Neuronal stem cell (in vitro differentiated cells): ENCODE results near the gene SMG1.
"Not testable (repeated sequence)": the region's sequence is repeated elsewhere in the genome, so short reads cannot be mapped to it uniquely, and the experiment has no call there.

Source experiments
- DNase-seq: peaks from one replicate; pipeline ENCODE4 v3.0.0-alpha.2; 2013; ENCODE audit warnings: low spot score
- H2AFZ ChIP-seq: one replicate; pipeline ENCODE4 v1.6.1; 2013; ENCODE audit warnings: mild to moderate bottlenecking, low read length, inconsistent platforms
- H2AK5ac ChIP-seq: 2 replicates; pipeline ENCODE4 v1.6.1; 2013; ENCODE audit warnings: low read depth, mild to moderate bottlenecking, inconsistent platforms, low read length, moderate library complexity, mixed read lengths
- H2BK120ac ChIP-seq: 2 replicates; pipeline ENCODE4 v1.6.1; 2013; ENCODE audit warnings: low read depth, mild to moderate bottlenecking, inconsistent platforms, low read length, moderate library complexity, mixed read lengths
- H2BK12ac ChIP-seq: one replicate; pipeline ENCODE4 v1.6.1; 2013; ENCODE audit warnings: low read length, inconsistent platforms
- H2BK15ac ChIP-seq: 2 replicates; pipeline ENCODE4 v1.6.1; 2013; ENCODE audit warnings: mild to moderate bottlenecking, low read length, inconsistent platforms, mixed read lengths
- H2BK5ac ChIP-seq: one replicate; pipeline ENCODE4 v1.6.1; 2013; ENCODE audit warnings: inconsistent platforms, mild to moderate bottlenecking, low read length, moderate library complexity
- H3K14ac ChIP-seq: one replicate; pipeline ENCODE4 v1.6.1; 2013; ENCODE audit warnings: low read length, inconsistent platforms
- H3K18ac ChIP-seq: 2 replicates; pipeline ENCODE4 v1.6.1; 2013; ENCODE audit warnings: low read length, inconsistent platforms
- H3K23ac ChIP-seq: 2 replicates; pipeline ENCODE4 v1.6.1; 2013; ENCODE audit warnings: low read depth, mild to moderate bottlenecking, mixed read lengths, low read length, inconsistent platforms; ENCODE audit not compliant: poor library complexity
- H3K27ac ChIP-seq: replicated peaks from 3 replicates; pipeline ENCODE4 v1.5.1; 2013; ENCODE audit warnings: low read length, inconsistent platforms
- H3K27me3 ChIP-seq, 3 experiments: 2 replicates each; pipeline ENCODE4 v1.6.1; 2013; ENCODE audit warnings: low read length in 3 of 3, mild to moderate bottlenecking in 2 of 3, inconsistent platforms in 1 of 3, low read depth in 1 of 3, mixed read lengths in 1 of 3, moderate library complexity in 1 of 3; ENCODE audit not compliant: control insufficient read depth in 3 of 3, insufficient read depth in 3 of 3
- H3K36me3 ChIP-seq, 2 donors: replicated peaks in 1 of 2; 2 replicates each; pipeline ENCODE4 v1.6.1; 2013; ENCODE audit warnings: low read length in 2 of 2; ENCODE audit not compliant: control insufficient read depth in 2 of 2, insufficient read depth in 2 of 2
- H3K4ac ChIP-seq: 2 replicates; pipeline ENCODE4 v1.6.1; 2013; ENCODE audit warnings: inconsistent platforms, mild to moderate bottlenecking, low read length, moderate library complexity
- H3K4me1 ChIP-seq, 2 donors: 1 replicate in 1 of 2; 2 replicates in 1 of 2; pipeline ENCODE4 v1.6.1; 2013; ENCODE audit warnings: low read length in 2 of 2, low read depth in 1 of 2; ENCODE audit not compliant: control insufficient read depth in 2 of 2, insufficient read depth in 1 of 2
- H3K4me2 ChIP-seq: one replicate; pipeline ENCODE4 v1.6.1; 2013; ENCODE audit warnings: mild to moderate bottlenecking, low read length, inconsistent platforms; ENCODE audit not compliant: insufficient read depth, poor library complexity, severe bottlenecking
- H3K4me3 ChIP-seq, 2 donors: 2 replicates each; pipeline ENCODE4 v1.5.1; 2013; ENCODE audit warnings: low read length in 2 of 2, mild to moderate bottlenecking in 2 of 2, inconsistent platforms in 1 of 2, moderate library complexity in 1 of 2
- H3K79me1 ChIP-seq: one replicate; pipeline ENCODE4 v1.6.1; 2013; ENCODE audit warnings: low read depth, mild to moderate bottlenecking, inconsistent platforms, low read length, moderate library complexity
- H3K9ac ChIP-seq: one replicate; pipeline ENCODE4 v1.6.1; 2013; ENCODE audit warnings: mild to moderate bottlenecking, low read depth, low read length, inconsistent platforms; ENCODE audit not compliant: poor library complexity
- H3K9me3 ChIP-seq, 2 donors: replicated peaks in 1 of 2; 2 replicates each; pipeline versions ENCODE3 to v1.6.1; 2013; ENCODE audit warnings: low read length in 2 of 2, mild to moderate bottlenecking in 2 of 2, inconsistent platforms in 1 of 2, low read depth in 1 of 2, mixed read lengths in 1 of 2, moderate library complexity in 1 of 2; ENCODE audit not compliant: control insufficient read depth in 2 of 2, insufficient read depth in 1 of 2
- H4K8ac ChIP-seq: one replicate; pipeline ENCODE4 v1.6.1; 2013; ENCODE audit warnings: low read depth, mild to moderate bottlenecking, inconsistent platforms, low read length, moderate library complexity
- H4K91ac ChIP-seq: one replicate; pipeline ENCODE4 v1.6.1; 2013; ENCODE audit warnings: low read length, low read depth, mild to moderate bottlenecking, inconsistent platforms; ENCODE audit not compliant: poor library complexity
- WGBS, 2 donors: extraction: QIAGEN DNeasy Blood & Tissue Kit; methylation state at CpG; one replicate each; pipeline ENCODE4 v1.1.7; 2013; ENCODE audit warnings: missing lambda C conversion rate in 2 of 2, mixed read lengths in 1 of 2; ENCODE audit not compliant: insufficient read length in 2 of 2, insufficient replicate concordance in 1 of 2; ENCODE audit errors: extremely low coverage in 2 of 2; 5-methylcytosine and 5-hydroxymethylcytosine counted together

Gene SMG1

DNA sequence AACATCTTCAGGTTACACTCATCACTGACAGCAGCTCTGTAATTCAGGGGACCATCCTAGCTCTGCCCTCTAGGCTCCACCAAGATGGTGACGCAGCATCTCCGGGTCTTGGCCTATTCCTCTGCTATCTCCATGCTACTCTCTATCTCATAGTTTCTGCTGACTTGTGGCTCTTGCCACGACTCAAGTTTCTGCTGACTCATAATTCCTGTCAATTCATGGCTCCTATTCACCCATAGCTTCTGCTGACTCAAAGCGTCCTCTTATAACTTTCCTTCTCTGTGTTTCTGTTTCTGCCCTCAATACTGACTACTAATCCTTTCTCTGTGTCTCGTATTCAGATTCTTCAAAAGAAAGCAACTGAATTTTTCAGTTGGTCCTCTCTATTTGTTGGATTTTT lies 163.5 kb downstream of the SMG1 start:
- not testable (repeated sequence) for H4K91ac ChIP-seq, H2AK5ac ChIP-seq, H2BK15ac ChIP-seq, H3K14ac ChIP-seq, H3K4me2 ChIP-seq, H2BK12ac ChIP-seq, H3K27me3 ChIP-seq, H3K9ac ChIP-seq, H2BK120ac ChIP-seq, H3K79me1 ChIP-seq, H3K9me3 ChIP-seq, H2AFZ ChIP-seq, H4K8ac ChIP-seq, H3K36me3 ChIP-seq, H3K23ac ChIP-seq, H3K27ac ChIP-seq, H3K18ac ChIP-seq, H2BK5ac ChIP-seq, H3K4ac ChIP-seq, DNase-seq, H3K4me1 ChIP-seq, H3K4me3 ChIP-seq
- no CpG with 5 or more reads among the region's 5 CpGs for WGBS, 2 donors

- not testable (repeated sequence) for H3K4me1 ChIP-seq, H2BK15ac ChIP-seq, H3K9me3 ChIP-seq, H4K8ac ChIP-seq, H3K23ac ChIP-seq, H3K4me2 ChIP-seq, H3K4ac ChIP-seq, H3K36me3 ChIP-seq, H3K9ac ChIP-seq, H3K79me1 ChIP-seq, H3K27ac ChIP-seq, DNase-seq, H4K91ac ChIP-seq, H2AK5ac ChIP-seq, H3K4me3 ChIP-seq, H2AFZ ChIP-seq, H3K14ac ChIP-seq, H3K27me3 ChIP-seq, H3K18ac ChIP-seq, H2BK5ac ChIP-seq, H2BK12ac ChIP-seq, H2BK120ac ChIP-seq
- no CpG with 5 or more reads among the region's 21 CpGs for WGBS, 2 donors
Measured at GRCh38 chr16:18759598-18760520, 166.3 kb downstream of the SMG1 start.

DNA sequence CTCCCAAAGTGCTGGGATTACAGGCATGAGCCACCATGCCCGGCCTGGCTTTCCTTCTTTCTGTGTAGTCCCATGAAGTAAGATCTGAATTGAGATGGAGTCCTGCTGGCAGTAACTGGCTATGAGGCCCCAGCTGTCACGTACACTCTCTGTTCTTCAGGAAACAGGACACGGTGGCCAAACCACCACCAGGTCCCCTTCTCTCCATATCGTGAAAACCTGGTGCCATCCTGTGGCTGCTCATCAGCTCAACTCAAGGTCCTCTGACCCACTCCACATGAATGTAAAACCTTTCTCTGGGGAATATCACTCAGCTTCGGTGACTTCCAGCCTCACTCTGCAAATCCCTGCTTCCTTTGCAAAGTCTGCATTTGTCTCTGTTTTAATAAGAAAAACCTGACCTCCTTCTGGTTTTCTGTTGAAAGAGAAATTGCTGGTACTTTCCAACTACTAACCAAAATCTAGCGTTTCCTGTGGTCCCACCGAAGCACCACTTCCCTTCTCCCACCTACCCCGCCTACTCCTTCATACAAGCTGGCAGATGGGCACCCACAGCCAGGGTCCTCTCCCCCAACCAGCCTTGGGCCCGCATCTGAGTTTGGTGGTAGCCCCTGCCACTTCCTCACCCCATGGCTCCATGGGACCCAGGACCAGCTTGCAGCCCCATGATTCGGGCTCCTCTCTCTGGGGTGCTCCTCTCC lies 168.1 kb downstream of the SMG1 start:
- H3K18ac ChIP-seq, H3K27ac ChIP-seq, H3K23ac ChIP-seq, H2AFZ ChIP-seq, H2BK15ac ChIP-seq, H2BK120ac ChIP-seq, H2BK5ac ChIP-seq, H3K9ac ChIP-seq, H2BK12ac ChIP-seq, H4K8ac ChIP-seq, H3K4me1 ChIP-seq, H3K4ac ChIP-seq, H4K91ac ChIP-seq, H3K14ac ChIP-seq, H3K4me3 ChIP-seq, H3K27me3 ChIP-seq, H3K79me1 ChIP-seq, H2AK5ac ChIP-seq, DNase-seq, H3K36me3 ChIP-seq, H3K9me3 ChIP-seq, H3K4me2 ChIP-seq: not testable (repeated sequence)
- no CpG with 5 or more reads among the region's 10 CpGs for WGBS, 2 donors

GRCh38 chr16:18756639-18757038 lies 169.6 kb downstream of the SMG1 start:
- not testable (repeated sequence) for H3K27me3 ChIP-seq, H2BK15ac ChIP-seq, H3K4me1 ChIP-seq, H3K4me3 ChIP-seq, H3K9ac ChIP-seq, H3K14ac ChIP-seq, H3K36me3 ChIP-seq, H2BK12ac ChIP-seq, H3K23ac ChIP-seq, H3K4me2 ChIP-seq, H2AK5ac ChIP-seq, H3K4ac ChIP-seq, H2AFZ ChIP-seq, H3K9me3 ChIP-seq, DNase-seq, H3K79me1 ChIP-seq, H3K27ac ChIP-seq, H3K18ac ChIP-seq, H2BK120ac ChIP-seq, H2BK5ac ChIP-seq, H4K8ac ChIP-seq, H4K91ac ChIP-seq
- WGBS, 2 donors: no CpG with 5 or more reads among the region's 9 CpGs
